RWPE2 (cell line): ENCODE measurements around the gene LIME1.

Experiments
- ATAC-seq: fragments of 200-7000 bp; cut with Tn5 transposase; 3 replicates; pipeline ENCODE4 v1.9.1; 2021; ENCODE audit warnings: low read depth
- DNase-seq: peaks from one replicate; pipeline ENCODE4 v3.0.0-alpha.2; 2020; ENCODE audit warnings: low spot score
- H3K27ac ChIP-seq: fragments of 450-650 bp; 2 replicates; pipeline ENCODE4 v1.5.1; 2017; ENCODE audit warnings: mild to moderate bottlenecking; ENCODE audit not compliant: poor library complexity, severe bottlenecking
- H3K27me3 ChIP-seq: fragments of 250-450 bp; sonication (Bioruptor Pico); 2 replicates; pipeline ENCODE4 v1.5.1; 2021; ENCODE audit warnings: mild to moderate bottlenecking, moderate library complexity; ENCODE audit not compliant: insufficient read depth, poor library complexity, severe bottlenecking
- H3K36me3 ChIP-seq: fragments of 250-450 bp; sonication (Bioruptor Pico); 2 replicates; pipeline ENCODE4 v1.5.1; 2020; ENCODE audit warnings: low read depth, mild to moderate bottlenecking, moderate library complexity
- H3K4me1 ChIP-seq: fragments of 250-450 bp; sonication (Bioruptor Pico); 2 replicates; pipeline ENCODE4 v1.5.1; 2021; ENCODE audit warnings: mild to moderate bottlenecking, moderate library complexity; ENCODE audit not compliant: insufficient read depth, poor library complexity, severe bottlenecking
- H3K4me3 ChIP-seq: fragments of 250-450 bp; sonication (Bioruptor Pico); 2 replicates; pipeline ENCODE4 v1.5.1; 2021; ENCODE audit warnings: mild to moderate bottlenecking, moderate library complexity; ENCODE audit not compliant: severe bottlenecking
- H3K9me3 ChIP-seq: fragments of 250-450 bp; sonication (Bioruptor Pico); 2 replicates; pipeline ENCODE4 v1.5.1; 2021; ENCODE audit warnings: mild to moderate bottlenecking, moderate library complexity; ENCODE audit not compliant: severe bottlenecking
- CTCF ChIP-seq: fragments of 450-650 bp; IDR thresholded peaks from one replicate; pipeline ENCODE4 v1.5.1; 2017; ENCODE audit warnings: mild to moderate bottlenecking, moderate library complexity; ENCODE audit not compliant: poor library complexity, severe bottlenecking

Gene LIME1

GRCh38 chr20:63701329-63702035 is 35.0 kb upstream of the LIME1 start:
- Histone ChIP-seq H3K9me3 (no peaks in the 10 kb centered on the region), H3K36me3 (peaks cover 52% of the 10 kb centered on the region), H3K27ac (peak overlapping the region; percentile 96), H3K4me3 (no peak overlapping the region), H3K27me3 (no peaks in the 10 kb centered on the region), H3K4me1 (peaks cover 31% of the 10 kb centered on the region)
- no peak for ATAC-seq
- peak; percentile 88 for DNase-seq
- TF ChIP-seq CTCF: no peak

- no peak for TF ChIP-seq CTCF
- Histone ChIP-seq H3K27me3 (no peaks in the 10 kb centered on the region), H3K27ac (peak overlapping the region; percentile 96), H3K4me1 (peaks cover 33% of the 10 kb centered on the region), H3K9me3 (no peaks in the 10 kb centered on the region), H3K36me3 (peaks cover 55% of the 10 kb centered on the region), H3K4me3 (no peak overlapping the region)
- DNase-seq (peak; percentile 88), ATAC-seq (no peak)
Observed at GRCh38 chr20:63702036-63702665, 34.3 kb upstream of the LIME1 start.

- ATAC-seq (no peak), DNase-seq (peak; percentile 89)
- Histone ChIP-seq H3K4me1 (peaks cover 28% of the 10 kb centered on the region), H3K27ac (peak overlapping the region; percentile 96), H3K36me3 (peaks cover 49% of the 10 kb centered on the region), H3K4me3 (no peak overlapping the region), H3K27me3 (no peaks in the 10 kb centered on the region), H3K9me3 (no peaks in the 10 kb centered on the region)
- no peak for TF ChIP-seq CTCF
Observed at GRCh38 chr20:63702751-63703470, 33.6 kb upstream of the LIME1 start.

- no peak overlapping the region for H3K4me3 ChIP-seq
- no peak overlapping the region for H3K27ac ChIP-seq
- no peaks in the 10 kb centered on the region for H3K9me3 ChIP-seq
- peaks cover 22% of the 10 kb centered on the region for H3K4me1 ChIP-seq
- TF ChIP-seq CTCF: no peak
- H3K27me3 ChIP-seq: no peaks in the 10 kb centered on the region
- DNase-seq (peak; percentile 85), ATAC-seq (no peak)
- H3K36me3 ChIP-seq: peaks cover 43% of the 10 kb centered on the region
Observed at GRCh38 chr20:63703471-63703975, 32.9 kb upstream of the LIME1 start.
